HG03521 (cell line): ENCODE data around the gene SCNN1G.

Experiments used
- ATAC-seq: cut with Tn5 transposase; IDR thresholded peaks from one replicate; pipeline ENCODE4 v1.9.1; 2021; ENCODE audit warnings: mild to moderate bottlenecking, moderate library complexity; ENCODE audit not compliant: unreplicated experiment

The SCNN1G gene

DNA sequence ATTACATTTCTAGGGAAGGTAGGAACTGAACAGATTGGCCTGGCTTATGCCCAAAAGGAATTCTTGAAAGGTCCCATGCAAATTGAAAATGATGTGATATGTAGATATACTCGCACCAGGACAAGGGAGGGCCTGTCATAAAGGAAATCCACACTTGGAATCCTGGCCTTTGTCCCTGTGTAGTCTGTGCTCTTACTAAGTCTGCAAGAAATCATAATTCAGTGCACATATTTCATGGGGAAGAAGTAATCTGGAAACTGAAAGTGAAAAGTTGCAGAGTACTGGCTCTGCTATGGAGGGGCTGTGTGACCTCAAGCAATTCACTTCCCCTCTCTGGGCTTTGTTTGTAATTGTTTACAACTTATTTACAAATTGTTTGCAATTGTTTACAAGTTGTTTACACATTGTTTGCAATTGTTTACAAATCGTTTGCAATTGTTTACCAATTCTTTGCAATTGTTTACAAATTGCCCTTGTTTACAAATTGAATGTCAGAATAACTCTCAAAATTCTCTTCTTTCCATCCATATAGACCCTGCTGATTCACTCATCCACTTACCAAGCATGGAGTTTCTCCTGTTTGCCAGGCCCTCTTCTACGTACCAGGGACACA is 12.9 kb downstream of the SCNN1G start:
- no peak for ATAC-seq

DNA sequence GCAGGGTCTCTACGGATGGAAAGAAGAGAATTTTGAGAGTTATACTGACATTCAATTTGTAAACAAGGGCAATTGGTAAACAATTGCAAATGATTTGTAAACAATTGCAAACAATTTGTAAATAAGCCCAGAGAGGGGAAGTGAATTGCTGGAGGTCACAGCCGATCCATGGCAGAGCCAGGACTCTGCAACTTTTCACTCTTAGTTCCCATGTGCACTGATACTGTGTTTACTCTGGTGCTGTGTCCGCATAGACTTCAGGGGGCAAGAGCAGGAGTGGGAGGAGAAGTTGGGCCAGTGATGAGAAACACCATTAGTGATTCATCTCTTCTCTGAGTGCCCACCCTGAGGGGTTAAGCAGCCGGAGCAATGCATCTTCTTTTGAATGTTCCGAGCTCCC is 14.0 kb downstream of the SCNN1G start:
- no peak for ATAC-seq

DNA sequence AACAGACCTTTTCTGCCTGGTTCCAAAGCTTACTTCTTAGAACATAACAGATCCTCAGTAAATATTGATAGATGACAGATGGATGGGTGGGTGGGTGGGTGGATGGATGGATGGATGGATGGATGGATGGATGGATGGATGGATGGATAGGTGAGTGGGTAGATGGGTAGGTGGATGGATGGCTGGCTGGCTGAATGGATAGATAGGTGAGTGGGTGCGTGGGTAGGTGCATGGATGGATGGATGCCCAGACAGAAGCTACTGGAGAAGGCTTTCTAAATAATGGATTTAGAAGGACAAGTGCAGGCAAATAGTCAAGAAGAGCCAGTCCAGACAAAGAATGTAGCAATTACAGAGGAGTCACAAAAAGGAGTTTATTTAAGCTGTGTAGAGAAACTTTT is 19.6 kb downstream of the SCNN1G start:
- no peak for ATAC-seq

DNA sequence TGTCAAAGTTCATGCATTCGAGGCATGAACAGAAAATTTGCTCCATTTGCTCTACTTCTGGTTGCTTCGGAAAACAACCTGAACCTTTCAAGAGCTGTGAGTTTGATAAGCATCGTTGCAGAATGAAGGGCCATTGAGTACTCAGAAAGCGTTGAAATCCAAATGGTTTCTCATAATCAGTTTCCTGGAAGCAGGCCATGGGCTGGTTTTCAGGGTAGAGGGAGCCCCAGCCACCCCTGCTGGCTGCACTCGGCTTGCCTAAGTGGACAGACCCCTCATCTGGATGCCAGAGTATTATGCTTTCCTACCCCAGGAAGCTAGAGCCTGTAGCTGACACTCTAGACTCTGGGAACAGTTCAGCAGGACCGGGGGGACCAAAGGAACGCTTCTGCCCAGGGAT is 24.4 kb downstream of the SCNN1G start:
- ATAC-seq, result no peak

DNA sequence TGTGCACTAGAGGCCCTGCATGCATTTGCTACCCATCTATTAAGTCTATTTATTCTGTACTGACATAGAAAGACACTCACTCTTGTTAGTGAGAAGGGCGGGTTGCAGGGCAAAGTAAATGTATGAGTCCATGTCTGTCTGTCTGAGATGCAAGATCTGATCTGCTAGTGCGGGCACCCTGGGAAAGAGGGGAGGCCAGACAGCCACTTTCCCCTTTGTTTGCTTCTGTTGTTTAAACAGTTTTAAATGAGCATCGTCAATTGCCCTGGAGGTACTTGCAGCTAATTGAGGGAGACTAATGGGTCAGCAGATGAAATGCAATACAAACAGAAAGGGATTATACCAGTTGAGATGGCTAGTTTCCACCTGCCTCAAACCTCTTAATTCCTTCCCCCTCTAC is 24.9 kb downstream of the SCNN1G start:
- ATAC-seq, result no peak

DNA sequence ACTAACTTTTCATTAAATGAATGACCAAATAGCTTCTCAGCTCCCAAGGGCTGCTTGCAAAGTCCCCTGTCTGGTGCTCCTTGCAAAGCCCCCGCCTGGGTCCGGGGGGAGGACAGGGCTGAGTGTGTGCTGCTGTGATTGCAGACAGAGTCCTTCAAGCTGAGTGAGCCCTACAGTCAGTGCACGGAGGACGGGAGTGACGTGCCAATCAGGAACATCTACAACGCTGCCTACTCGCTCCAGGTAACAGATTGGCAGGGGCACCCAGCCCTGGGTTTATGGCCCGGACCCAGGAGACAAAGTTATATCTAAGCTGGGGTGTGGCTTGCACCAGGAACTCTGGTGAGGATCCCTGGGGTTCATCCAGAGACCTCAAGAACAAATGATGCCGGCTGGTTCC is 27.1 kb downstream of the SCNN1G start:
- ATAC-seq, result no peak

DNA sequence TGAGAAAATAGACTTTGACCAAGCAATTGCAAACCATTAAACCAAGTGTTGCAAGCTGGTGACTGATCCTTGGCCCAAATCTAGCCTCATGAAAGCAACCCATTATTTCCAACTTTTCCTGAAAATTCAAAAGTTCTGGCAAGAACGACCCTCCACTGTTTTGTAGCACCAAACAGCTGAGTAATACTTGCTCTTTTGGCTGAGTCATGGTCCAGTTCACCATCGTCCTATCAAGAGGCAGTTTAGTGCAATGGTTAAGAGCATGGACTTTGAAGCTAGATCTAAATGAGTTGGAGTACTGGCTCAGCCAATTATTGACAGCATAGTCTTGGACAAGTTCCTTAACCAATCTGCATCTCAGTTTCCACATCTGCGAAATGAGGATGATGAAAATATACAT is 31.3 kb downstream of the SCNN1G start:
- ATAC-seq, result no peak

DNA sequence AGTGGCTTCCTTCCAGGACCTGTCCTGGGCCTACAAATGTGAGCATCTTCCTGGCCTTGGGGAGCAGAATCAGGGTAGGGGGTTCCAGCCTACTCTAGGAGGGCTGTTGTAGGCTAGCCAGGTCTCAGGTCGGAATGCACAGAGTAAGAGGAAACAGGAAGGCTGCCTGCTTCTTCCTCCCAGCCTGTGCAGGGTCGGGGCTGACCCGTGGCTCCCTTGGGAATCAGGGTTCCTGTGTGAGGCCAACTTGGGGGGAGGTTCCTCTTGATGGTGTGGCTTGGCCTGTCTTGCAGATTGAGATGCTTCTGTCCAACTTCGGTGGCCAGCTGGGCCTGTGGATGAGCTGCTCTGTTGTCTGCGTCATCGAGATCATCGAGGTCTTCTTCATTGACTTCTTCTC is 32.3 kb downstream of the SCNN1G start:
- no peak for ATAC-seq

DNA sequence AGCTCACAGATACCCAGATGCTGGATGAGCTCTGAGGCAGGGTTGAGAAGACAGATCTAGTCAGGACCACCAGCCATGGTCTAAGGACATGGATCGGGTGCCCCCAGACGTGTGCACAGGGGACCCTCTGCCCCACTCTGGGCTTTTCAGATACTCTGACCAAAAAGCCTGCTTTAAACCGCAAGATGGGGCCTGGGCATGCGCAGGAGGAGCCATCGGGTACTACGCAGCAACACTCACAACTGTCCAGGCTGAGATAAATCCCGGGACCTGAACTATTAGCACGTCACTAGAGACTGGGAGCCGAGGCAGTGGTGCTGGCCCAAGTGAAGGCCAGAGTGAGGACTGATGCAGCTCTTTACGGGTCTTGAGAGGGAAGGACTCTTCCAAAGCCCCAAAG is 32.9 kb downstream of the SCNN1G start:
- ATAC-seq, result no peak

DNA sequence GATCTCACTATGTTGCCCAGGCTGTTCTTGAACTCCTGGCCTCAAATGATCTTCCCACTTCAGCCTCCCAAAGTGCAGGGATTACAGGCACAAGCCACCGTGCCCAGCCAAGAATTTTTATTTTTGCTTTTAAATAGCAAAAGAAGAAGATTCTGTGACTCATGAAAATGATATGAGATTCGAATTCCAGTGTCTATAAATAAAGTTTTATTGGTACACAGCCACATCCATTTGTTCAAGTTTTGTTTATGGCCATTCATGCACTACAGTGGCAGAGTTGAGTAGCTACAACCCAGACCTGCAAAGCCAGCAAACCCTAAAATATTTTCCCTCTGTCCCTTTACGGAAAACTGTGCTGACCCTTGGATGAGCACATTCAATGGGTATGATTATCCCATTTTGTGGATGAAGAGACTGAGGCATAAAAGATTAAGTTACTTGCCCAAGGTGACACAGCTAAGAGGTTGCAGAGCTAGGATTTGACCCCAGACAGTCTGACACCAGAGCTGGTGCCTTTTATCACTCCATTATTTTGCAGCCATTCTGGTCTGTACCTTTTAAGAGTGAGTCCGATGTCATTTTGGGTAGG is 34.2 kb downstream of the SCNN1G start:
- ATAC-seq, result no peak

DNA sequence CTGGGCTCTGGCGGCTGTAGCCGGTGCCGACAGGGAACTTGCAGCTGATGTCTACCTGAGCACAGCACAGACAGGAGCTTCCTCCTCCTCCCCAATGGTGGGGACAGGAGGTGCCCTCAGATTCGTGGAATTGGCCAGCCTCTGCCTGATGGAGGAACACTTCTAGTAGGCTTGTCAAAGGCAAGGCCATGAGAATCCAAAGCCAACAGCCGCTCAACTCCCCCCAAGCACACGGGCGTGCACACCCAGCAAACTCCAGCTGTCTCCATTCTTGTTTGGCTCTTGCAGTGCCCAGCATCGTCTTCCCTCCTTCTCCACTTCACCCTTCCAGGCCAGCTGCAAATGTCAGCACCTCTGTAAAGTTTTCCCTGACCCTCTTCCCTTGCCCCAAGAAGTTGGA is 35.1 kb downstream of the SCNN1G start:
- ATAC-seq, result no peak

DNA sequence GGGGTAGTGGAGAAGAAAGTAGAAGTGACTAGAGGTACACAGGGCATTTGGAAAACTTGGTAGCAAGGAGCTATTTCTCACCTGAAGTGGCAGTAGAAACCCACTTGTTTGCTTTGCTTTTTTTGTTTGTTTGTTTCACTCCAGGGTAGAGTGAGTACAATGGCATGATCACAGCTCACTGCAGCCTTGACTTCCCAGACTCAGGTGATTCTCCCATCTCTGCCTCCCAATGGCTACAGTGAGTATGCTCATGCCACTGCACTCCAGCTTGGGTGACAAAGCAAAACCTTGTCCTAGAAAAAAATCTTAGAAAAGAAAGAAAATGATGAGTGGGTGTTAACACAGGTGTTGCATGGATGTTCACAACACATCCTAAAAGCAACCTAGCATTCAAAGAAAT is 40.4 kb downstream of the SCNN1G start:
- ATAC-seq, result no peak

DNA sequence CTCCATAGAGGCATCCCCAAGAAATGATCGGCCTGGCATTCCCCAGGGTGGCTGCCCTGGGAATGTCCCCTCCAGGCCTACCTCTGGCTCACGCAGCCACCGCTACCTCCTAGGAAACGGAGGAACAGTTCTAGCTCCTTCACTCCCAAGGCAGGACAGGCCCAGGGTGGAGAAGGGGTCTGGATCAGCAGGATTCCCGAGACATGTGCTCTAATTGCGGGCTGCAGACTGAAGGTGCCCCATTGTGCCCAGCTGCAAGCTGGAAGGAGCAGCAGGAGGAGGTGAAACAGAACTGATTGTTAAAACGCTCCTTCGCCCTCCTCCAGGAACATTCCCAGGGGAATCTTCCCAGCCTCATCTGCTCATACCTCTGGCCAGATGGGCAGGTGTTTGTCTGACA is 40.8 kb downstream of the SCNN1G start:
- no peak for ATAC-seq

DNA sequence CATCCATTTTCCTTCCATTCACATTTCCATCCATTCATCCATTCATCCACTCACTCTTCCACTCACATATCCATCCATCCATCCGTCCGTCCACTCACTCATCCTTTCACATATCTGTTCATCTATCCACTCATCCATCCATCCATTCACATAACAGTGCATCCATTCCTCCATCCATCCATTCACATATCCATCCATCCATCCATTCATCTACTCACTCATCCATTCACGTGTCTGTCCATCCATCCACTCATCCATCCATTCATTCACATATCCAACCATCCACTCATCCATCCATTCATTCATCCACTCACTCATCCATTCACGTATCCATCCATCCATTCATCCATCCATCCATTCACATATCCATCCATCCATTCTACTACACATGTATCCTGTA is 42.6 kb downstream of the SCNN1G start:
- no peak for ATAC-seq

DNA sequence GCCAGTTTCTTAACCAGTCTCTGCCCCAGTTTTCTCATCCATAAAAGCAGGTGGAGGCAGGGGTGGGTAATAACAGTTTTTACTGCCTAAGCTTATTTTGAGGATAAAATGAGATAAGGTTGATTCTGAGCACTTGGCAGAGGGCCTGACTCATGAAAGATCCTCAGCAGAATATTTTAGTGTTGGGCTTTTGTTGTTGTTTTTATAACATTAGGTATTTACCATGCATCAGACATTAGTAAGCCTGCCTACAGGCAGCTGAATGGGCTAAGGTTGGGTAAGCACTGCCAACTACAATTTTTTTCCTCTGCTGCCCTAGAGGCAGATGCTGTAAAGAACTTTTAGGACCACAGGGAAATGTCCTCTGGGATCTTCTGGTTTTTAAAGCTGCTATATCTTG is 43.1 kb downstream of the SCNN1G start:
- no peak for ATAC-seq

DNA sequence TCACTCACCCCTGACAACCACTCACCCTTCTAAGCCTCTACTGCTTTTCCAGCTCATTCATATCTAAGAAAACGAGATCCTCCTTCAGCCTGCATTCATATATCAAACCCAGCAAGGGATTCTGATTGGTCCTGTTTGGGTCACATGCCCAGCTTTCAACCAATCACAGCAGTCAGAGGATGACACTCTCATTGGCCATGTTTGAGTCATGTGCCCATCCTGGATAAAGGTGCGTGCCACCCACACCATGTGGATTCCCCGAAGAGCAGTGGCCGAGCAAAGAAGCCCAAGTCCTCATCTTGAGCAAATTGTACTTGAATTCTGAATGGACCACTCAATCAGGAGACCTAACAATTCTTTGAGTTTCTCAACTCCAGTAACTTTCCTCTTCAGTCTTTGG is 45.0 kb downstream of the SCNN1G start:
- ATAC-seq, result no peak

DNA sequence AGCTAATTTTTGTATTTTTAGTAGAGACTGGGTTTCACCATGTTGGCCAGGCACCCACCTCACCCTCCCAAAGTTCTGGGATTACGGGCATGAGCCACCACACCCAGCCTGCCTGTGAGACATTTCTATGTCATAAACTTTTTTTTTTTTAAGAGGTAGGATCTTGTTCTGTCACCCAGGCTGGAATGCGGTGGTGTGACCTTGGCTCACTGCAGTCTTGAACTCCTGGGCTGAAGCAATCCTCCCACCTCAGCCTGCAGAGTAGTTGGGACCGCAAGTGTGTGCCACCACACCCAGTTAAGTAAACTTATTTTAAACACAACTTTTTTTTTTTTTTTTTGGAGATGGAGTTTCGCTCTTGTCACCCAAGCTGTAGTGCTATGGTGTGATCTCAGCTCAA is 47.2 kb downstream of the SCNN1G start:
- ATAC-seq, result no peak

DNA sequence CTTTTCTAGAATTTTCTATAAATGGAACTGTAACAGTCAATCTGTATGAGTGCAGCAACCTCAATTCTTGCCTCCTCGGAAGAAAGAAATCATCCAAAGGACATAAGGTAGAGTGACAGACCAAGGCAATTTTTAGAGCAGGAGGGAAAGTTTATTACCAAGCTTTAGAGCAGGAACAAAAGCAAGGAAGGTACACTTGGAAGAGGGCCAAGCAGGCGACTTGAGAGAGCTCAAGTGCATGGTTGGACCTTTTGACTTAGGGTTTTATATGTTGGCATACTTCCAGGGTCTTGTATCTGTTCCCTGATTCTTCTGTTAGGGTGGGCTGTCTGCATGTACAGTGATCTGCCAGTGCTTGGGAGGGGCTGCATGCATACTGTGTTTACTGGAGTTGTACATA is 50.3 kb downstream of the SCNN1G start:
- ATAC-seq, result no peak

DNA sequence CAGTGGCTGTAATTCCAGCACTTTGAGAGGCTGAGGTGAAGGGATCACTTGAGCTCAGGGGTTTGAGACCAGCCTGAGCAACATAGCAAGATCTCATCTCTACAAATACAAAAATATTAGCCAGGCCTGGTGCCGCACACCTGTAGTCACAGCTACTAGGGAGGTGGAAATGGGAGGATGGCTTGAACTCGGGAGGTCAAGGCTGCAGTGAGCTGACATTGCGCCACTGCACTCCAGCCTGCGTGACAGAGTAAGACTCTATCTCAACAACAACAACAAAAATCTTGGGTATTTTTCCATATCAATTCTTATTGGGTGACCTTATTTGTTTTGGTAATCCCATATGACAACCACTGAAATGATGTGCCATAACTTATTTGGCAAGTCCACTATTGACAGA is 52.6 kb downstream of the SCNN1G start:
- no peak for ATAC-seq

DNA sequence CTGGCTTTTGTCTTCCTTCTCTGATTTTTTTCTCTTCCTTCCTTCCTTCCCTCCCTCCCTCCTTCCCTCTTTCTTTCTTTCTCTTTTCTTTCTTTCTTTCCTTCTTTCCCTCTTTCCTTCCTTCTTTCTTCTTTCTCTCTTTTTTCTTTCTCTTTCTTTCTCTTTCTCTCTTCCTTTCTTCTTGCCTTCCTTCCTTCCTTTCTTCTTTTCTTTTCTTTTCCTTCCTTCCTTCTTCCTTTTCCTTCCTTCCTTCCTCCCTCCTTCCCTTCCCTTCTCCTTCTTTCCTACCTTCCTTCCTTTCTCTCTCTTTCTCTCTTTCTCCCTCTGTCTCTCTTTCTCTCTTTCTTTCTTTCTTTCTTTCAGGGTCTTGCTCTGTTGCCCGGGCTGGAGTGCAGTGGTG is 54.4 kb downstream of the SCNN1G start:
- ATAC-seq, result no peak

DNA sequence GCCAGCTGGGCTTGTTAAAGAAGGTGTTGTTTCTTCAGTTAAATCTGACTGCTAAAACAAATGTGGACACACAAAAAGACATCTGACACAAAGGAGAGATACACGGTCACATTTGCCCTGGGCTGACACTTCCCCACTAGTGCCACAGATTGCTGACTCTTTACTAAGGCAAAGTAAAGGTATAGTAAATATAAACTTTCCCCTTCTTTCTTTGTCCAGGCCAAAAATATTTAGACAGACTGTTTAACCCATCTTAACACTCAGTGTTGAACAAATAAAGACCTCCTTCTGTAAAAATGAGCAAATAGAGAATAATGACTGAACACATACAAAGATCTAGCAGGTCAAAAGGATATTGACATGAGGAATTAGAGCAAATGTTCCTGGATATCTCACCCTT is 58.4 kb downstream of the SCNN1G start:
- no peak for ATAC-seq

DNA sequence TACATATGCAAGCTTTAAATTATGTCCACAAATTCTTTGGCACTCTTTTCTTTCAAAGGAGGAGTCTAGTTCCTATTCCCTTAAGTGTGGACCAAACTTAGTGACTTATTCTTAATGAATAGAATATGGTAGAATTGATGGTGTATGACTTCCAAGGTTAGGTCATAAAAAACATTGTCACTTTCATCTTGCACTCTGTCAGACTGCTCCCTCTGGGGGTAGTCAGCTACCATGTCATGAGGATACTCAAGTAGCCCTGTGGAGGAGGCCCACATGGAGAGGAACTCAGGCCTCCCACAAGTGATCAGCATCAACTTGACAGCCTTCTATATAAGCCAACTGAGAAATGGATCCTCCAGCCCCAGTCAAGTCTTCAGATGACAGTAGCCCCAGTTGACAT is 61.6 kb downstream of the SCNN1G start:
- ATAC-seq, result no peak

DNA sequence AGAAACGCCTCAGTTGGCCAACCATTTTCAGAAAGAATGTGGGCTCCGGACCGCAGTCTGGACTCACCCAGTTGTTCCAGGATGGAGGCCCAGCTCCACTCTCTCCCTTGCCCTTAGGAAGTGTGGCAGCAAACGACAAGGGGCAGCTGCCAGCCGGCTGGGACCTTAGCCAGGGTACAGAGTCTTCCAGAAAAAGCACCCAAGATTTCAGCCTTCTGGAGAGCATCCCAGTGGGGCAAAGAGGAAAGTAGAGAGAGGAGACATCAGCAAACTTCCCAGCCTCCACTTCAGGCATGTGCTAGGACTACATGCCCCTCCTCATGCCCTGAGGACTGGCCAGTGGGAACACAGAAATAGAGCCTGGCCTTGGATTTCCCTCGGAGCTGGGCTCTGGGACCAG is 62.7 kb downstream of the SCNN1G start:
- ATAC-seq, result no peak
